ENCODE data around the gene SEPTIN6.

Gene SEPTIN6

GRCh38 chrX:119648421-119648775 is 44.6 kb downstream of the SEPTIN6 start:
- DNase-seq (ENCODE audit: low read depth): no peak

DNA sequence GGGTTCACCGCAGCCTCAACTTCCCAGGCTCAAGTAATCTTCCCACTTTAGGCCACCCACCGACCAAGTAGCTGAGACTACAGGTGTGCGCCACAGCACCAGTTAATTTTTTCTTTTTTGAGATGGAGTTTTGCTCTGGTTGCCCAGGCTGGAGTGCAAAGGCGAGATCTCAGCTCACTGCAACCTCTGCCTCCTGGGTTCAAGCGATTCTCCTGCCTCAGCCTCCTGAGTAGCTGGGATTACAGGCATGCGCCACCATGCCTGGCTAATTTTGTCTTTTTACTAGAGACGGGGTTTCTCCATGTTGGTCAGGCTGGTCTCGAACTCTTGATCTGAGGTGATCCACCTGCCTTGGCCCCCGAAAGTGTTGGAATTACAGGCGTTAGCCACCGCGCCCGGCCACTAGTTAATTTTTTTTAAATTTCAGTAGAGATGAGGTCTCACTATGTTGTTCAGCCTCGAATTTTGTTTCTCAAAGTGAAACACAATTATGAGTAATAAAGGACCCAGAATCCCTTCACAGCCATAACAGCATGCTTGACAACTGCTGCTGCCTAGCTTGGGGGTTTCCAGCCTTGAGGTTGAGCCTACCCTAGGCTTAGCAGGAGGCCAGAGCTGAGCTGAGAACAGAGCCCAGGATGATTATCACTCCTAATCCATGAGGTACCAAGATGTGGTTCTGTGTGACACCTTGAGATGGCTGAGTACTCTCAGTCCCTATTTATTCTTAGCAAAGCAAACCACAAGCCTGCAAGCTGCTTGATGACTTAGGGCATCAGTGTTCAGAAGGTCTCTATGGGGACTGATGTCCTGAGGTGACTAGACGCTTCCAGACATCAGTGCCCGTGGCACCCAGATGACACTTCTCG is 45.2 kb downstream of the SEPTIN6 start:
- DNase-seq (ENCODE audit: low read depth): no peak

DNA sequence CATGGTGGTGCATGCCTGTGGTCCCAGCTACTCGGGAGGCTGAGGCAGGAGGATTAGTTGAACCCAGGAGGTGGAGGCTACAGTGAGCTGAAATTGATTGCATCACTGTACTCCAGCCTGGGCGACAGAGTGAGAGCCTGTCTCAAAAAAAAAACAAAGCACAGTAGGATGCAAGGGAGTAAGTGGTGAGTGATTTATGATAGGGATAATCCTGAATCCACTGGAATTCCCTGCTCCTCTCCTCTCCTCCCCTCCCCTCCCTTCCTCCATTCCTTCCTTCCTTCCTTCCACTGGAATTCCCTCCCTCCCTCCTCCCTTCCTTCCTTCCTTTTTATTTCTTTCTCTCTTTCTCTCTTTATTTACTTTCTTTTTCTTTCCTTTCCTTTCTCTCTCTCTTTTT is 45.9 kb downstream of the SEPTIN6 start:
- DNase-seq (ENCODE audit: low read depth): no peak

DNA sequence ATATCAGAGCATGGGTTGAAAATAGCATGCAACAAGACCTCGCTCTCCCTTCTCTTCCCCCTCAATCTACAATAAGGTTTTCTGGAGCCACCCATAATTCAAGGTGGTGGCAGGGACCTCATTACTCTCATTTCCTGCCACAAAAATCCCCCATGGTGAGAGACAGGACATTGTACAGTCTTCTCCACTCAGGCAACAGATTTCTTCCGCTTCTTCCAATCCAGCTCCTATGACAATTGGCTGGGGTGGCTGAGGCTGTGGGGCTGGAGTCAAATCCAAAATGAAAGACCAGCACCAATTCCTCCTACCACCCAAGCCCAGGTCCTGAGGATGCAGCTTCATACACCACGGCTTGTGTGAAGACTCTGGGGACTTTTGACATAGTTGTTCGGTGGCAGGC is 46.5 kb downstream of the SEPTIN6 start:
- DNase-seq (ENCODE audit: low read depth): no peak

GRCh38 chrX:119643696-119644095 is 49.3 kb downstream of the SEPTIN6 start:
- DNase-seq (ENCODE audit: low read depth): no peak
